CD14-positive monocyte (primary cell): ENCODE measurements around the gene DCUN1D3. TPM values are rescaled to one million over a fixed set of nuclear protein-coding genes. Genes with fewer than 3 reads are reported as not detected.

ENCODE experiments used
- DNase-seq, 3 donors: peaks; one replicate each; pipeline ENCODE4 v3.0.0-alpha.2; 2011 to 2022
- H2AFZ ChIP-seq: 2 replicates; pipeline ENCODE4 v1.6.0; 2012; ENCODE audit warnings: mild to moderate bottlenecking, low read depth, low read length, inconsistent platforms; ENCODE audit not compliant: insufficient read depth, poor library complexity, severe bottlenecking
- H3K27ac ChIP-seq, 2 donors: 1 replicate in 1 of 2; 2 replicates in 1 of 2; pipeline ENCODE4 v1.5.1; 2012 to 2013; ENCODE audit warnings: low read length in 2 of 2, control low read depth in 1 of 2, inconsistent platforms in 1 of 2, low read depth in 1 of 2, mild to moderate bottlenecking in 1 of 2
- H3K27me3 ChIP-seq, 2 donors: one replicate each; pipeline versions ENCODE4 v1.6.0 to v1.6.1; 2011 to 2013; ENCODE audit warnings: low read length in 2 of 2; ENCODE audit not compliant: control insufficient read depth in 2 of 2, insufficient read depth in 2 of 2
- H3K36me3 ChIP-seq, 2 donors: replicated peaks in 1 of 2; 1 replicate in 1 of 2; 2 replicates in 1 of 2; pipeline versions ENCODE4 v1.5.1 to v1.6.1; 2012 to 2013; ENCODE audit warnings: low read length in 2 of 2, control low read depth in 1 of 2, inconsistent platforms in 1 of 2, mild to moderate bottlenecking in 1 of 2; ENCODE audit not compliant: insufficient read depth in 2 of 2, control insufficient read depth in 1 of 2
- H3K4me1 ChIP-seq, 2 donors: 1 replicate in 1 of 2; 2 replicates in 1 of 2; pipeline versions ENCODE4 v1.5.1 to v1.6.1; 2012 to 2013; ENCODE audit warnings: low read length in 2 of 2, control low read depth in 1 of 2, inconsistent platforms in 1 of 2, mild to moderate bottlenecking in 1 of 2, moderate library complexity in 1 of 2; ENCODE audit not compliant: insufficient read depth in 2 of 2, control insufficient read depth in 1 of 2
- H3K4me2 ChIP-seq: replicated peaks from 2 replicates; pipeline ENCODE3; 2012; ENCODE audit warnings: low read length, moderate library complexity, mild to moderate bottlenecking; ENCODE audit not compliant: poor library complexity, severe bottlenecking; ENCODE audit errors: extremely low read depth
- H3K4me3 ChIP-seq, 3 experiments: fragments of 200-600 bp in 1 of 3; sonication (generic) in 1 of 3; replicated peaks in 1 of 3; 1 replicate in 2 of 3; 2 replicates in 1 of 3; pipeline ENCODE4 v1.5.1; 2011 to 2013; ENCODE audit warnings: low read length in 3 of 3, mild to moderate bottlenecking in 3 of 3, control low read depth in 2 of 3, low read depth in 2 of 3, inconsistent platforms in 1 of 3, moderate library complexity in 1 of 3
- H3K79me2 ChIP-seq: 2 replicates; pipeline ENCODE4 v1.6.0; 2012; ENCODE audit warnings: mild to moderate bottlenecking, control low read depth, inconsistent platforms, low read length, moderate library complexity; ENCODE audit not compliant: insufficient read depth
- H3K9ac ChIP-seq: 2 replicates; pipeline ENCODE4 v1.6.0; 2017; ENCODE audit warnings: low read length, mild to moderate bottlenecking; ENCODE audit not compliant: insufficient read depth, poor library complexity, severe bottlenecking
- H3K9me3 ChIP-seq, 2 donors: replicated peaks in 1 of 2; 1 replicate in 1 of 2; 2 replicates in 1 of 2; pipeline versions ENCODE4 v1.5.1 to v1.6.1; 2012 to 2013; ENCODE audit warnings: low read length in 2 of 2, control low read depth in 1 of 2; ENCODE audit not compliant: control insufficient read depth in 1 of 2, insufficient read depth in 1 of 2
- H4K20me1 ChIP-seq: 2 replicates; pipeline ENCODE4 v1.6.0; 2012; ENCODE audit warnings: mild to moderate bottlenecking, low read length, control low read depth, moderate library complexity; ENCODE audit not compliant: insufficient read depth
- H3K27ac Mint-ChIP-seq, 7 donors: one replicate each; pipeline ENCODE4 v1.8.0; 2020; ENCODE audit warnings: mild to moderate bottlenecking in 7 of 7, mixed read lengths in 7 of 7, moderate library complexity in 6 of 7, inconsistent platforms in 2 of 7
- H3K27me3 Mint-ChIP-seq, 3 donors: one replicate each; pipeline ENCODE4 v1.8.0; 2021 to 2022; ENCODE audit warnings: low read depth in 3 of 3, mild to moderate bottlenecking in 3 of 3, mixed read lengths in 3 of 3, moderate library complexity in 3 of 3, inconsistent platforms in 1 of 3
- H3K36me3 Mint-ChIP-seq, 2 donors: one replicate each; pipeline ENCODE4 v1.8.0; 2020; ENCODE audit warnings: mixed read lengths in 2 of 2, inconsistent platforms in 1 of 2, mild to moderate bottlenecking in 1 of 2
- H3K4me1 Mint-ChIP-seq: one replicate; pipeline ENCODE4 v1.8.0; 2020; ENCODE audit warnings: mild to moderate bottlenecking, mixed read lengths
- H3K4me3 Mint-ChIP-seq, 2 donors: one replicate each; pipeline ENCODE4 v1.8.0; 2020; ENCODE audit warnings: mild to moderate bottlenecking in 2 of 2, mixed read lengths in 2 of 2, moderate library complexity in 1 of 2
- H3K9me3 Mint-ChIP-seq, 7 donors: one replicate each; pipeline ENCODE4 v1.8.0; 2020 to 2022; ENCODE audit warnings: mixed read lengths in 7 of 7, mild to moderate bottlenecking in 6 of 7, moderate library complexity in 6 of 7, inconsistent platforms in 2 of 7
- CTCF ChIP-seq: fragments of 200-600 bp; IDR thresholded peaks from one replicate; pipeline ENCODE4 v1.8.0; 2022; ENCODE audit warnings: antibody characterized with exemption, mild to moderate bottlenecking
- WGBS: methylation state at CpG from one replicate; pipeline ENCODE4 v1.1.5; 2013; ENCODE audit warnings: missing lambda C conversion rate; ENCODE audit not compliant: insufficient coverage; 5-methylcytosine and 5-hydroxymethylcytosine counted together
- intact Hi-C, 2 donors: fragments of 100-400 bp; cut with micrococcal nuclease; formaldehyde crosslinking; loops; one replicate each; pipeline versions ENCODE4 v1.15.0 to v1.15.1; 2023
- polyA plus RNA-seq, 3 donors: library from polyadenylated mRNA; depleted of rRNA in 1 of 3; unstranded in 2 of 3; stranded (reverse) in 1 of 3; fragments of 300-500 nt in 2 of 3; fragments of >200 nt in 1 of 3; fragmentation: Illumina TruSeq in 2 of 3; gene quantifications; 1 replicate in 2 of 3; 2 replicates in 1 of 3; pipeline ENCODE4 v1.2.3, GENCODE V29; 2012 to 2021

Gene DCUN1D3
- polyA plus RNA-seq, 3 donors: 1.0 to 3.4 (median 1.3) TPM

GRCh38 chr16:20906341-20907255, 6.4 kb upstream of the DCUN1D3 start:
- Histone ChIP-seq H3K4me1 (peaks cover 69 to 90% of the 10 kb centered on the region in 2 donors), H3K36me3 (no peaks in the 10 kb centered on the region), H3K79me2 (peaks cover 30% of the 10 kb centered on the region), H3K9ac (no peak overlapping the region), H3K4me3 (no peak overlapping the region), H4K20me1 (no peaks in the 10 kb centered on the region), H3K27me3 (no peaks in the 10 kb centered on the region), H3K27ac (no peak overlapping the region), H3K9me3 (no peaks in the 10 kb centered on the region), H3K4me2 (no peak overlapping the region), H2AFZ (no peak overlapping the region)
- DNase-seq: no peak
- no peak for TF ChIP-seq CTCF
- Mint-ChIP-seq H3K27me3 (peaks cover 0 to 6% (median 6%) of the 10 kb centered on the region in 3 donors), H3K4me3 (no peak overlapping the region), H3K27ac (peak overlapping the region in 1 of 7 donors; percentile 54), H3K9me3 (no peaks in the 10 kb centered on the region), H3K4me1 (peaks cover 81% of the 10 kb centered on the region), H3K36me3 (peaks cover 12 to 16% of the 10 kb centered on the region in 2 donors)
- intact Hi-C loops: no loop called here
- WGBS: no CpG with 5 or more reads among the region's 4 CpGs

GRCh38 chr16:20905576-20905975, 5.4 kb upstream of the DCUN1D3 start:
- peak in 2 of 3 donors; percentile 17 to 18 for DNase-seq
- Histone ChIP-seq H3K9me3 (no peaks in the 10 kb centered on the region), H3K4me2 (no peak overlapping the region), H3K4me3 (no peak overlapping the region), H2AFZ (no peak overlapping the region), H3K27ac (no peak overlapping the region), H3K9ac (no peak overlapping the region), H3K27me3 (no peaks in the 10 kb centered on the region), H3K4me1 (peaks cover 66 to 89% of the 10 kb centered on the region in 2 donors), H4K20me1 (no peaks in the 10 kb centered on the region), H3K36me3 (no peaks in the 10 kb centered on the region), H3K79me2 (peaks cover 40% of the 10 kb centered on the region)
- Mint-ChIP-seq H3K9me3 (no peaks in the 10 kb centered on the region), H3K27me3 (peaks cover 0 to 6% (median 6%) of the 10 kb centered on the region in 3 donors), H3K36me3 (peaks cover 14 to 16% of the 10 kb centered on the region in 2 donors), H3K4me3 (no peak overlapping the region), H3K27ac (no peak overlapping the region), H3K4me1 (peaks cover 77% of the 10 kb centered on the region)
- no peak for TF ChIP-seq CTCF
- intact Hi-C loops: no loop called here
- no CpG with 5 or more reads among the region's 3 CpGs for whole genome bisulfite sequencing
